HG02852 (cell line): ENCODE results near the gene PCSK7.
"Not testable (repeated sequence)": the region's sequence is repeated elsewhere in the genome, so short reads cannot be mapped to it uniquely, and the experiment has no call there.

Experiments
- ATAC-seq: cut with Tn5 transposase; IDR thresholded peaks from one replicate; pipeline ENCODE4 v1.9.1; 2021; ENCODE audit warnings: mild to moderate bottlenecking, moderate library complexity; ENCODE audit not compliant: unreplicated experiment

PCSK7 gene

DNA sequence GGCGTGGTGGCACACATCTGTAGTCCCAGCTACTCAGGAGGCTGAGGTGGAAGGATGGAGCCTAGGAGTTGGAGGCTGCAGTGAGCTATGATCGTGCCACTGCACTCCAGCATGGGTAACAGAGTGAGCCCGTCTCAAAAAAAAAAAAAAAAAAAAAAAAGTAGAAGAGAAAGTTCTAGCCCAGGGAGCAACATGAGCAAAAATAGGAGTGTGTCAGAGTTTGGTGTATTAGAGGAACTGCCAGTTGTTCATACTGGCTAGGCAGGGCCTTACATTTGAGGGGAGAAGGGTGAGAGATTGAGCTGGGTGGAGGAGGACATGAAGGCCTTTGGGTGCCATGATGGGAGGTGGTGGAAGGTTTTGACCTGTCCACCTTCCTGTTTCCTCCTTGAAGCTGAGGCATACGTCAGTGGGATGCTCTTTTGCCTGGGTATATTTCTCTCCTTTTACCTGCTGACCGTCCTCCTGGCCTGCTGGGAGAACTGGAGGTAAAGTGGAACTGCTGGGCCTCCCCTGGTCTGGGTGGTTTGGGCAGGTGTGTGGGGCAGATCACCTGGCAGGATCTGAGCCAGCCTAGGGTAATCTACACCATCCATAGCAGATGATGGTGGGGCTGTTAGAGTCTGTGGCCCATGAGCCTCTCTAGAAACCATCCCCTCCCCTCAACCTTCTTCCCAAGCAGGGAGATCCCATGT lies 46.0 kb downstream of the PCSK7 start:
- no peak for ATAC-seq

DNA sequence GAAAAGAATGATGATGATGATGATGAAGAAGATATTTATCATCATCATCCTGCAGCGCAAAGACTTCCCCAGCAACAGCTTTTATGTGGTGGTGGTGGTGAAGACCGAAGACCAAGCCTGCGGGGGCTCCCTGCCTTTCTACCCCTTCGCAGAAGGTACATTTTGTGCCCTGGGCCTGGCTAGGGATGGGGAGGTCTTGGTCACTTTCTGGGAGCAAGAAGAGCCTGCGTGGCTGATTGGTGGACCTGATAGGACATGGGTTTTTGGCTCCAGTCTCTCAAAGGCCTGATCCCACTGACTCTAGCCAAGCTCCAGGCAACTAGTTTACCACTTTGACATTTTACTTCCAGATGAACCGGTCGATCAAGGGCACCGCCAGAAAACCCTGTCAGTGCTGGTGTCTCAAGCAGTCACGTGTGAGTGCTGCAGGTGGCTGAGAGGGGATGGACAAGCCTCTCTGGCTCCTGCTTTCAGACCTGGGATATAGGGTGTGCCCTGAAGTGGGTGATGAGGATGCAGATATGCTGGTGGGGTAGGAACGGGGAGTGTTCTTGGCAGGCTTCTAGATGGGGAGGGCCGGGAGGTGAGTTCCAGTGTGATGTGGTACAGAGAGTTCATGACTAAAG lies 48.0 kb downstream of the PCSK7 start:
- ATAC-seq = no peak

DNA sequence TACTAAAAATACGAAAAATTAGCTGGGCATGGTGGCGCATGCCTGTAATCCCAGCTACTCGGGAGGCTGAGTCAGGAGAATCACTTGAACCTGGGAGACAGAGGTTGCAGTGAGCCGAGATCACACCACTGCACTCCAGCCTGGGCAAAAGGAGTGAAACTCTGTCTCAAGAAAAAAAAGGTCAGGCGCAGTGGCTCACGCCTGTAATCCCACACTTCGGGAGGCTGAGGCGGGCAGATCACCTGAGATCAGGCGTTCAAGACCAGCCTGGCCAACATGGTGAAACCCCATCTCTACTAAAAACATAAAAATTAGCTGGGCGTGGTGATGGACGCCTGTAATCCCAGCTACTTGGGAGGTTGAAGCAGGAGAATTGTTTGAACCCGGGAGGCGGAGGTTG lies 48.7 kb downstream of the PCSK7 start:
- not testable (repeated sequence) for ATAC-seq

DNA sequence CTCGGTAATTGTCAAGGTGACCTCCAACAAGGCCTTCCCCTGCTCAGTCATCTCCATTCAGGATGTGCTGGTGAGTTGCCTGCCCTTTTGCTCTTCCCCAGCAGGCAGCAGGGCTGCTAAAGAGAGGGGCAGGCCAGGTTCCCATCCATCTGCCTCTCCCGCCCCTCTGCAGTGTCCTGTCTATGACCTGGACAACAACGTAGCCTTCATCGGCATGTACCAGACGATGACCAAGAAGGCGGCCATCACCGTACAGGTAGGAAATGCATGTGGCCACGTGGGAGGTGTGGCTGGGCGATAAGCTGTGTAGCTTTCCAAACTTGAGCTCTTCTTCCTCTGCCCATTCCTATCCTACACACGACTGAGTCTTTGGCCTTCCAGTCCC lies 49.3 kb downstream of the PCSK7 start:
- no peak for ATAC-seq

DNA sequence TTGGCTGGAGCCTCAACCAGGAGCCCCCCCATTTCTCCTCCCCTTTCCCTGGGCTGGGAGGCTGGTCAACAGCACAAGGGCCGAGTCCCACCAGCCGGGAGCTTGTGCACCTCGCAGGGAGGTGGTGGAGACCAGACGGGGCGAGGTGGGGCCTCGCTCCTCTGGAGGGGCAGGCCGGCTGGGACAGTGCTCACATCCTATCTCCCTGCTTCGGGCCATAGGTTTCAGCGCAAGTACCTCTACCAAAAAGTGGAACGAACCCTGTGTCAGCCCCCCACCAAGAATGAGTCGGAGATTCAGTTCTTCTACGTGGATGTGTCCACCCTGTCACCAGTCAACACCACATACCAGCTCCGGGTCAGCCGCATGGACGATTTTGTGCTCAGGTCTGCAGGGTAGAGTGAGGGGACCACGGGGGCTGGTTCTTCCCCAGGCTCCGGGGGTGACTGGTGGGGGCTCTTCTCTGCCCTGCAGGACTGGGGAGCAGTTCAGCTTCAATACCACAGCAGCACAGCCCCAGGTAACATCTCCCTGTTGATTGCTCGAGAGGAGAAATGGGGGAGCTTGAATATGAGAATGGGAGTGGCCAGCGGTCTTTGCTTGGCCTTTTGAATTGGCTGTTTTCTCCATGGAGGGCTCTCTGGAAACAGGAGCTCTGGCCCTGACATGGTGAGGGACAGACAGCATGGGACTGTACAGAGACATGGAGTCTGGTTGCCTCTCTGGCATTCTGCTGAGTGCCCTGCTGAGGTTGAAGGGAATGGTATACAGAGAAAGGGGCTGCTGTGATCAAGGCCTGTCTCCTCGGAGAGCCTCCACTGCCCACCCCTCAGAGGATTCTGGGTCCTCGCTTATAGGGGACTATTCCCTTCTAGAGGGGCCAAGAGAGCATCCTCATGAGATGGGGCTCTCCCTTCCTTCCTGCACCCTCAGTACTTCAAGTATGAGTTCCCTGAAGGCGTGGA lies 50.0 kb downstream of the PCSK7 start:
- ATAC-seq = no peak

DNA sequence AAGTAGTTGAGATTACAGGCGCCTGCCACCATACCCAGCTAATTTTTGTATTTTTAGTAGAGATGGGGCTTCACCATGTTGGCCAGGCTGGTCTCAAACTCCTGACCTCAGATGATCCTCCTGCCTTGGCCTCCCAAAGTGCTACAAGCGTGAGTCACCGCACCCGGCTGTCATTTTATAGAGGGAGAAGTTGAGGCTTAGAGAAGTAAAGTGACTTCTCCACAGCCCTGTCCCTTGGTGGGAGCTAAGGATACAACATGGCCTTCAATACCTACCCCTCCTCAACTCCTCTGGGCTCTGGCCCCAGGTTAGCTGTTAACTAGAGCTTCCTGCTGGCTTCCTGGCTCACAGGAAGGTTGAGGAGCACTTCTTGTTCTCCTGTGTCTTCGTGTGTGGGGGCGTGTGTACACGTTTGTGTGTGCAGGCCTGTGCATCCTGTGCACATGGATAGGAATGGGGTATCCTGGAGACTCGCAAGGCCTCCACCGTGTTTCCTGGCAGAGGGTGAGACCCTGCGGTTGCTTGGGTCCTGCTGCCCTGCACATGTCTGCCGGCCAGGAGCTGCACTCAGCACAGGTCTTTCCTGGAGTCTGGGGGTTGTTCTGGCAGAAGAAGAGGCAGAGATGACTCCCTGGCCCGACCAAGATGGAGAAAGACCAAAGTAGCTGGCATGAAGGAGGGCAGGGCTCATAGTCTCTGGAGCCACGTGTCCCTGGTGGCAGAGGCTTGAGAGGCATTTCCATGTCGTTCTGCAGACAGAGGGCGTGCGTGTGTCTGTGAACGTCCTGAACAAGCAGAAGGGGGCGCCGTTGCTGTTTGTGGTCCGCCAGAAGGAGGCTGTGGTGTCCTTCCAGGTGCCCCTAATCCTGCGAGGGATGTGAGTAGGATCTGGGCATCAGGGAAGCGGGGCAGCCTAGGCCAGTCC lies 51.0 kb downstream of the PCSK7 start:
- ATAC-seq = no peak

DNA sequence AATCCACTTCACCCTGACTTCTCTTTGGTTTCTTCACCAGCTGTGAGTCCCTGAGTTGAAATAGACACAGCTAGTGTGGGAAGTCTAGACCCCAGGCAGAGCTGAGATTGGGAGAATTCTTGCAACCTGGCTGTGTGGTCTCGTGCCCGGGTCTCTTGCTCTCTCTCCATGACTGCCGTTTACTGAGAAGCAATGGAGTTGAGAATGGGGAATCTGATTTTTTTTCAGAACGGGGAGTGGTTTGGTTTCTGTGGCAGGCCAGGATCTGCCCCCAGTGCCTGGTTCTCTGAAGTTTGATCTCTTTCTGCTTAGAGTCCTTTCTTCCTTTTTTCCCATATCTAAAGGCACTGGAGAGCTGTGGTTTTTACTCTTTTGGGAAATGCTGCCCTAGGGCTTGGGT lies 51.9 kb downstream of the PCSK7 start:
- no peak for ATAC-seq

DNA sequence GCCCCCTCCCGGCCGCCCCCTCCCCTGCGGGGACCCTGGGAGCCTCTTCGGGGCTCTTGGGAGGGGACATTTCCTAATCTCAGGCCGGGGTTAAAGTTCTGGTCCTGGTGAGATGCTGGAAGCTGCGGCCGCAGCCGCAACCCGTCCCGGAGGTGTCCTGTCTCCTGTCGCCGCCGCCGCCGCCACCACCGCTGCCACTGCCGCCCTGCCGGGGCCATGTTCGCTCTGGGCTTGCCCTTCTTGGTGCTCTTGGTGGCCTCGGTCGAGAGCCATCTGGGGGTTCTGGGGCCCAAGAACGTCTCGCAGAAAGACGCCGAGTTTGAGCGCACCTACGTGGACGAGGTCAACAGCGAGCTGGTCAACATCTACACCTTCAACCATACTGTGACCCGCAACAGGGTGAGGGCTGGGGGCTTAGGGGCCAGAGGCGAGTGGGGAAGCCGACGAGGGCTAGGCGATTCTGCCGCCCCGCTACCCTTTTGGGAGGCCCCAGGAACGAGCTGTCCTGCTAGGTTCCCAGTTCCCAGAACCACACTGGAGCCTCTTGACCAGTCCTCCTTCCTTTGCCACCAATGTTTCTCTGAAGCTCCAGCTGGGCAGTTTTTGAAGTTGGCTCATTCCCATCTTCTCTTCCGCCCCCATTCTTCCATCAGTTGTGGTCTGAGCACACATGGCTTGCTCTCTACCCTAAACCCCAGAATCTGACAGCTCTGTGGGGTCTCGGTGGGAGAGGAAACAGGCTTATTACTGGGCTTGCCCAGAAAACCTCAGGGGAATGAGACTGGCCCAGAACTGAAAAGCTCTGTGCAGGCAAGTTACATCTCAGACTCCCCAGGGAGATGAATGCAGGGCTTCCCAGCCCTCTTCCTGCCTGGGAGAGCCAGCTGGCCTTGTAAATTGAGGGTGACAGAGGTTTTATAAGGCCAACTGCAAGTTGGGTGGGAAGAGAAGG lies 52.5 kb downstream of the PCSK7 start:
- ATAC-seq = peak; percentile 35

DNA sequence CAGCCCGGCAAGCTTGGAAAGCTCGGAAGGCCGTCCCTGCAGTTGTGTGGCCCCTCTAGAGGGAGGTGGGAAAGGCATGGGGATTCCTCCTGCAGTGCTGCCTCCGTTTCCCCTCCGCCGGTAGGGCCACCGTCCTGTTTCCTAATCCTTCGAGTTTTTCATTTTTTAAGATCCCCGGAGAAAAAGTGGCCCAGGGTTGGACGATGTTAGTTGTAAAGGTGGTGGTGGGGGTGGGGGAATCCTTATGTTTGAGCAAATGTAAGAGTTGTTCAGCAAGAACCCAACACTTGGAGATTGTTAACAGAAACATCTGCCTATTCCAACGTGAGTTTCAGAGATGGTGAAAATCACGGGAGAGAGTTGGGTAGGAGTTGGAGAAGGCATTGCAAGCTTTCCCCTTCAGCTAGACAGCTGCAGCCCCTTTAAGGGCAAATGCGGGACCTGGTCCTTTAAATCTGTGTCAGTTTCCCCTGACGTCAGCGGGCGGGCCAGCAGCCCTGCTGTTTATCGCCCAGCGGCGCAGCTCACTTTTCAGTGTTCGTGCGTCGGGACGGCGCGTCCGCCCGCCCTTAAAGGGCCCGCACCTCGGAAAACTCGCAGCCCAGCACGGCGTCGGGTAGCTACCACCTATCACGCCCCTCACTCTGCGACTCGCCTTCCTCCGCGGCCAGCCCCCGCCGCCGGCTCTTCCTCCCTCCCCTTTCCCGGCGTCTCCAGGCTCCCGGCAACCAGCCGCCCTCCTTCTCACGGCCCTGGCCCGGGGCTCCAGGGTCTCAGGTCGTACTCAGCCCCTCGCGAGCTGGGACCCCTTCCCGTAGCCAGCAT lies 53.5 kb downstream of the PCSK7 start, which contains the start of gene SIDT2:
Gene SIDT2, plus strand, starts transcription at position 534 of the 825 bp plus-strand sequence. CDS start 521 bp downstream, outside the sequence.
- ATAC-seq = peak; percentile 90

DNA sequence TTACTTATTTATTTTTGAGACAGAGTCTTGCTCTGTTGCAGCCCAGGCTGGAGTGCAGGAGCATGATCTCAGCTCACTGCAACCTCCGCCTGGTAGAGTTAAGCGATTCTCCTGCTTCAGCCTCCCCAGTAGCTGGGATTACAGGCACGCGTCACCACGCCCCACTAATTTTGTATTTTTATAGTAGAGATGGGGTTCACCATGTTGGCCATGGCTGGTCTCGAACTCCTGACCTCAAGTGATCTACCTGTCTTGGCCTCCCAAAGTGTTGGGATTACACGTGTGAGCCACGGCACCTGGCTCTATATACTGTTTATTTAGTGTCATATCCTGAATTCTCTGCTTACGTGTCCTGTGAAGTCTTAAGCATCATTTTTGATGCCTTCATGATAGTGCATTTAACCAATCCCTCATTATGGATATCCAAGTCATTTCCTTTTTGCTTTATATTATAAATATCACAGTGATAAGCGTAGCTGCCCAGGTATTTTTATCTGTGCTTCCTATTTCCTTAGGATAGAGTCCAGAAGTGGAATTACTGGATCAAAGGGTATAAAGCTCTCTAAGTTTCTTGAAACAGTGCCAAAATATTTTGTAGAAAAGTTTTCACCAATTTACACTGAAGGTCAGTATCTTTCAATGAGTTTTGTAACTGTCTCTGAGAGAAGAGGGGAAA lies 54.2 kb downstream of the PCSK7 start:
- no peak for ATAC-seq

DNA sequence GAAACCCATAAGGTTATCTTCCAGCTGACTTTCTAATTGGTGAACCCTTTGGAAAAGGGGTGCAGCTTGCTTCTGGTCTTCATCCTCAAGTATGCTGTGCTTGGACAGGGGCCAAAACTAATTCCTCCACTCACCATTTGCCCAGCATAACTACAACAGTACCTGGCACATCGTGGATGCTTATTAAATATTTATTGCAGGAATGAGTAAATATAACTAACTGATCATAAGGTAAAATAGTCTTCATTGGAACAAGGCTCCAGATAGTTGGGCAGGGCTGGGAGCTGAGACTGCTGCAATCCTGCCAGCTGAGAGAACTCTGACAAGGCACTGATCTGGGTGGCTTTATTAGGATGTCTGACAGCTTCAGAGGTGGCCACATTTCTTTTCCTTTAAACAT lies 55.7 kb downstream of the PCSK7 start:
- ATAC-seq = no peak

DNA sequence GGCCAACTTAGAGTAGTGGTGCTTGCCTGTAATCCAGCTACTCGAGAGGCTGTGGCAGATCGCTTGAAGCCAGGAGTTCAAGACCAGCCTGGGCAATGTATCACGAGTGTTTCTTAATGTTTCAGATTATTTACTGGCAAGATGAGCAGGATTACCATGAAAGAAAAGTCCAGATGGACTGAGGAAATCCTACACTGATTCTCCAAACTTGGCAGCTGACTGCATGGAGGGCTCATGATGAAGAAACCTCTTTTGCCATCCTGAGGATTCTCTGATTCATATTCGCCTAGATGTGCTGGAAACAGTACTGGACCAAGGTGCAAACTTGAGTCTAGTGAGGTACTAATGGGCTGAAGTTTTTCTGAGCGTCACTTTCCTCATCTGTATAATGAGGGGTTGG lies 56.1 kb downstream of the PCSK7 start:
- no peak for ATAC-seq

DNA sequence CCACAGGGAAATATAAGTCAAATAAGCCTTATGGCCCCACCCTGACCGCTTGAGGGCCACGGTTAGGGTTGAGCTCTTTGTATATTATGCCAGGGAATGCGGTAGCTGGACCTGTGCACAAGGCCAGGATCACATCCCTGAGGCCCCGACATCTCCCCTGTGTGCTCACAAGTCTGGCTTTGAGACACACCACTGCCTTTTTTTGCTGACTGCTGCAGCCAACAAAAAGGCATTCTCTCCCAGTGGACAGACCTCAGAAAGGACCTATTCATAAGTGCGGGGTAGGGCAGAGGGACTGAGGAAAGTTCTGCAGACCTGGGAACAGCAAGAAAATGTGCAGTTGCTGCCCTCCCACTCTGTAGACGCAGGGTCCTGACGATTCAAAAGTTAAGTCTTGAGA lies 56.8 kb downstream of the PCSK7 start:
- ATAC-seq = no peak

DNA sequence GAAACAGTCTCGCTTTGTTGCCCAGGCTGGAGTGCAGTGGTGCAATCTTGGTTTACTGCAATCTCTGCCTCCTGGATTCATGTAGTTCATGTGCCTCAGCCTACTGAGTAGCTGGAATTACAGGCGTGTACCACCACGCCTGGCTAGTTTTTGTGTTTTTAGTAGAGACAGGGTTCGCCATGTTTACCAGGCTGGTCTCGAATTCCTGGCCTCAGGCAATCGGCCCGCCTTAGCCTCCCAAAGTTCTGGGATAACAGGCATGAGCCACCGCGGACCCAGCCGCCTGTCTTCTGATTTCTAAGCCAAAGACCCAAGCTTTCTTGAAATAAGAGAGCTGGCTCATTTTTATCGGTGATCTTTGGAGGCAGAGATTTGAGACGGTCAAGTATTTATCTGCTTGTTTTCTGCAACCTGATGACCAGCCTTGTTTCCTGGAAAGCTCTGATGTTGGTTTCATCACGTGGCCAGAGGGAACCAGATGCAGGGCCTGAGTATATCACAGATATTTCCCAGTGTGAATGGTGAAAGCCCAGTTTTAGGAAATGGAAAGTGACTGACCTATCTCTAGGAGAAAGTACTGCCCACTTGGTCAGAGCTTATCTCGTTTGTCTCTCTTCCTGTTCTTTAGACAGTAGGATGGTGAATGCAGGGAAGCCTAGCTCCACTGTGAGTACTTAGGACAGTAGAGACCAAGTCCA lies 59.0 kb downstream of the PCSK7 start:
- ATAC-seq = no peak

DNA sequence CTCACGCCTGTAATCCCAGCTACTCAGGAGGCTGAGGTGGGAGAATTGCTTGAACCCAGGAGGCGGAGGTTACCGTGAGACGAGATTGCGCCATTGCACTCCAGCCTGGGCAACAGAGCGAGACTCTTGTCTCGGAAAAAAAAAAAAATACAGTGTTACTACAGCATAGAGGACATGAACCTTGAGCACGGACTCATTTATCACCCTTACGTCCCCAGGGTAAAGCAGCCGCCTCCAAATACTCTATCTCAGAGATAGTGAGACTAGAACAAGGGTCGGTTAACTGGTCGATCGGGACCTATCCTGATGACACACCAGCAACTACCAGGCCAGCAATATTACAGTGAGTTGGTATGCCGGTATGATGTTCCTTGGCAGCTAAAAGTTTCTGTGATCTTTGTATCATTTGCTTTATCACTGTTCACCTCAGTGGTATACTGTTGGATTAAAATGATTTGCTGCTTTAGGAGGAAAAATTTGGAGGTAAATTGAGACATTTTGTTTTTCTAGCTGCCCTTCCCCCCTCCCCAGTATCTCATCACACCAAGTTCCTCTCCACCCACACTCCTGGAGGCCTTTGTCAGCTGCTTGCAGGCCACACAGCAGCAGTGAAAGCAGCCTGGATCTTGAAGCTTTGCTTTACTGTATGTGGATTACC lies 60.3 kb downstream of the PCSK7 start:
- ATAC-seq = no peak

DNA sequence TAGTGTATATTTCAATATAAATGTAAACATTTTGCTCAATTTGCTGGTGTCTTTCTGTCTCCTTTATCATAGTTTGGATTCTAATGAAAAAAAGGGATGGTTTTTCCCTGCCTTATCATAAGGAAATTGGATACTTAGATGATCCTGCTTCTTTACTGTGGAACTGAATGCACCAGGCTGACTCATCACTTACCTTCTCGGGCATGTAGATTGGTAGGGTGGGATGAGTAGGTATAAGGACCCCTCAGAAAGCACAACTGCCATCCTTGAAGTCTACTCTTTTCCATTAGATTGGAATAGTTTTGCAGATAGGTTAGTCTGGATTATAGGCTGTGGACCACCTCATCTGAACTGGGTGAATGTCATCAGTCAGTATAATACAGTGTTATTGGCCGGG lies 60.9 kb downstream of the PCSK7 start:
- ATAC-seq = no peak

DNA sequence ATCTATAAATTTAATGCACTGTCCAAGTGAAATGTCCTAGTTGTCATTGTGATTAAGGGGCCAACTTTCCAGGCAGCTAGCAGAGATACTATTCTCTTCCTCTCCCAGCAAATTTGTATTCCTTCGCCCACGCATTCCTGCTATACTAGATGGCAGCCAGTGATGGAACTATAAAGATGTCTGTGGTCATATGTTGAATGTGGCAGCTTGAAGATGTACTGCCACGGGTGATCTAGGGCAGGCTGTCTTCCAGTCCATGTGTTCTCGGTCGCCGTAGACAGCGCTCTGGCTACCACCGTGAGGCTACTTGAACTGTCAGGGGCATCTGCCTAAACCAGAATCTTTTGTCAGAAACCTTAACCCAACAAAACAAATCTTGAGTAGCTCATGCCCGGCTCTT lies 61.7 kb downstream of the PCSK7 start:
- no peak for ATAC-seq
